IMR-90 (cell line): ENCODE measurements around the gene RDH12. TPM values are rescaled to one million over a fixed set of nuclear protein-coding genes. Genes with fewer than 3 reads are reported as not detected.

Source experiments
- ATAC-seq: fragments of 200-7000 bp; cut with Tn5 transposase; 2 replicates; pipeline ENCODE4 v1.9.1; 2020; ENCODE audit warnings: low read depth, mild to moderate bottlenecking, moderate library complexity
- BruUV-seq: library from RNA; stranded (reverse); fragments of 400-500 nt; replicated peaks from 2 replicates; lab custom pipeline; 2021; lab: Mats Ljungman, UMichigan
- CTCF ChIA-PET: fragments of 300-600 bp; formaldehyde crosslinking; extraction: SDS; loops from one replicate; lab custom pipeline; 2021; ENCODE audit warnings: antibody characterized with exemption; lab: Yijun Ruan, JAX
- POLR2A ChIA-PET: fragments of 300-600 bp; sonication (Branson Sonifier 250); formaldehyde crosslinking; loops from one replicate; lab custom pipeline; 2022; ENCODE audit warnings: antibody characterized with exemption; ENCODE audit not compliant: unreplicated experiment; lab: Charles Lee
- DNase-seq: peaks from one replicate; pipeline ENCODE4 v3.0.0; 2013
- H2AFZ ChIP-seq: replicated peaks from 2 replicates; pipeline ENCODE3; 2013; ENCODE audit warnings: low read length, mild to moderate bottlenecking; ENCODE audit not compliant: poor library complexity
- H2AK5ac ChIP-seq: 2 replicates; pipeline ENCODE4 v1.6.1; 2013; ENCODE audit warnings: low read depth, low read length, inconsistent platforms
- H2AK9ac ChIP-seq: replicated peaks from 2 replicates; pipeline ENCODE3; 2013; ENCODE audit warnings: mild to moderate bottlenecking, low read depth, low read length, moderate library complexity; ENCODE audit not compliant: poor library complexity
- H2BK120ac ChIP-seq: 2 replicates; pipeline ENCODE4 v1.6.1; 2013; ENCODE audit warnings: low read depth, low read length, inconsistent platforms
- H2BK15ac ChIP-seq: 3 replicates; pipeline ENCODE4 v1.6.1; 2013; ENCODE audit warnings: low read depth, low read length, inconsistent platforms
- H2BK20ac ChIP-seq: 2 replicates; pipeline ENCODE4 v1.6.1; 2013; ENCODE audit warnings: low read depth, mild to moderate bottlenecking, inconsistent platforms, low read length, moderate library complexity
- H2BK5ac ChIP-seq: 2 replicates; pipeline ENCODE4 v1.6.1; 2013; ENCODE audit warnings: mild to moderate bottlenecking, low read depth, low read length, inconsistent platforms; ENCODE audit not compliant: poor library complexity, severe bottlenecking
- H3K14ac ChIP-seq: replicated peaks from 2 replicates; pipeline ENCODE4 v1.6.1; 2013; ENCODE audit warnings: low read depth, low read length, inconsistent platforms
- H3K18ac ChIP-seq: 2 replicates; pipeline ENCODE4 v1.6.1; 2013; ENCODE audit warnings: low read depth, low read length, control low read depth
- H3K23ac ChIP-seq: 2 replicates; pipeline ENCODE4 v1.6.1; 2013; ENCODE audit warnings: low read depth, low read length, inconsistent platforms
- H3K27ac ChIP-seq: 2 replicates; pipeline ENCODE4 v1.5.1; 2013; ENCODE audit warnings: mild to moderate bottlenecking, control low read depth, low read length; ENCODE audit not compliant: insufficient read depth
- H3K27me3 ChIP-seq: 2 replicates; pipeline ENCODE4 v1.6.1; 2013; ENCODE audit warnings: low read length; ENCODE audit not compliant: control insufficient read depth, insufficient read depth
- H3K36me3 ChIP-seq: 2 replicates; pipeline ENCODE4 v1.6.1; 2013; ENCODE audit warnings: low read length, mixed read lengths; ENCODE audit not compliant: control insufficient read depth, insufficient read depth
- H3K4ac ChIP-seq: 2 replicates; pipeline ENCODE4 v1.6.1; 2013; ENCODE audit warnings: low read depth, low read length, inconsistent platforms
- H3K4me1 ChIP-seq: 2 replicates; pipeline ENCODE4 v1.6.1; 2013; ENCODE audit warnings: low read length, mixed read lengths; ENCODE audit not compliant: control insufficient read depth, insufficient read depth
- H3K4me2 ChIP-seq: 2 replicates; pipeline ENCODE4 v1.6.1; 2013; ENCODE audit warnings: low read depth, mild to moderate bottlenecking, control low read depth, low read length, moderate library complexity
- H3K4me3 ChIP-seq: 2 replicates; pipeline ENCODE4 v1.5.1; 2013; ENCODE audit warnings: low read depth, mild to moderate bottlenecking, control low read depth, low read length, moderate library complexity; ENCODE audit not compliant: insufficient read depth
- H3K56ac ChIP-seq: 2 replicates; pipeline ENCODE4 v1.6.1; 2013; ENCODE audit warnings: low read length, inconsistent platforms; ENCODE audit not compliant: insufficient read depth; ENCODE audit errors: extremely low read depth
- H3K79me1 ChIP-seq, 2 experiments: 2 replicates each; pipeline ENCODE4 v1.6.1; 2013; ENCODE audit warnings: low read length in 2 of 2, inconsistent platforms in 1 of 2, low read depth in 1 of 2
- H3K9ac ChIP-seq: 2 replicates; pipeline ENCODE4 v1.6.1; 2013; ENCODE audit warnings: low read depth, low read length, control low read depth
- H3K9me1 ChIP-seq: 2 replicates; pipeline ENCODE4 v1.6.1; 2013; ENCODE audit warnings: low read length, inconsistent platforms; ENCODE audit not compliant: insufficient read depth
- H3K9me3 ChIP-seq: 2 replicates; pipeline ENCODE4 v1.6.1; 2013; ENCODE audit warnings: low read length; ENCODE audit not compliant: control insufficient read depth, insufficient read depth
- H4K20me1 ChIP-seq: 2 replicates; pipeline ENCODE4 v1.6.1; 2013; ENCODE audit warnings: low read length, inconsistent platforms; ENCODE audit not compliant: insufficient read depth
- H4K5ac ChIP-seq: 2 replicates; pipeline ENCODE4 v1.6.1; 2013; ENCODE audit warnings: mild to moderate bottlenecking, low read depth, low read length, control low read depth
- H4K8ac ChIP-seq, 2 experiments: 2 replicates each; pipeline ENCODE4 v1.6.1; 2013; ENCODE audit warnings: low read depth in 2 of 2, low read length in 2 of 2, control low read depth in 1 of 2, inconsistent platforms in 1 of 2
- H4K91ac ChIP-seq: 2 replicates; pipeline ENCODE4 v1.6.1; 2013; ENCODE audit warnings: low read depth, low read length, inconsistent platforms; ENCODE audit not compliant: insufficient read depth
- BHLHE40 ChIP-seq: fragments of 150-350 bp; IDR thresholded peaks from 2 replicates; pipeline ENCODE4 v1.6.1; 2016; ENCODE audit warnings: mild to moderate bottlenecking, low read depth, low read length
- CEBPB ChIP-seq: IDR thresholded peaks from 2 replicates; pipeline ENCODE4 v1.6.1; 2012; ENCODE audit warnings: low read depth, low read length, improper control_type of control experiment
- CHD1 ChIP-seq: IDR thresholded peaks from 2 replicates; pipeline ENCODE4 v1.6.1; 2012; ENCODE audit warnings: low read depth, low read length, improper control_type of control experiment
- CTCF ChIP-seq: conservative IDR thresholded peaks from 2 replicates; pipeline ENCODE4 v1.5.1; 2012; ENCODE audit warnings: mild to moderate bottlenecking, low read depth, low read length, improper control_type of control experiment
- FOS ChIP-seq: fragments of 150-350 bp; IDR thresholded peaks from 2 replicates; pipeline ENCODE4 v1.6.1; 2016; ENCODE audit warnings: low read depth, low read length
- MAZ ChIP-seq: IDR thresholded peaks from 2 replicates; pipeline ENCODE4 v1.6.1; 2012; ENCODE audit warnings: low read depth, mild to moderate bottlenecking, low read length, improper control_type of control experiment, moderate library complexity, borderline replicate concordance
- MXI1 ChIP-seq: IDR thresholded peaks from 2 replicates; pipeline ENCODE4 v1.6.1; 2012; ENCODE audit warnings: low read depth, mild to moderate bottlenecking, low read length, moderate library complexity, borderline replicate concordance
- POLR2A ChIP-seq: IDR thresholded peaks from 2 replicates; pipeline ENCODE4 v1.6.1; 2012; ENCODE audit warnings: mild to moderate bottlenecking, low read depth, low read length
- RFX5 ChIP-seq: IDR thresholded peaks from 2 replicates; pipeline ENCODE4 v1.8.0; 2012; ENCODE audit warnings: low read depth, mild to moderate bottlenecking, low read length, moderate library complexity
- SMC3 ChIP-seq: fragments of 150-350 bp; IDR thresholded peaks from 2 replicates; pipeline ENCODE4 v1.6.1; 2016; ENCODE audit warnings: low read depth, mild to moderate bottlenecking, antibody characterized with exemption, low read length, moderate library complexity
- WGBS, 2 experiments: methylation state at CpG; one replicate each; pipeline versions ENCODE4 v1.1.5 to v1.1.7; 2013; ENCODE audit warnings: missing lambda C conversion rate in 2 of 2; ENCODE audit not compliant: insufficient read length in 1 of 2; ENCODE audit errors: extremely low coverage in 2 of 2; 5-methylcytosine and 5-hydroxymethylcytosine counted together
- dilution Hi-C: fragments of 300-500 bp; cut with HindIII; formaldehyde crosslinking; loops from one replicate; pipeline ENCODE4 v1.14.3; 2018; ENCODE audit warnings: low sequenced_read_pairs; ENCODE audit not compliant: unreplicated experiment
- in situ Hi-C: fragments of 300-500 bp; cut with MboI; formaldehyde crosslinking; loops from 3 replicates; pipeline ENCODE4 v1.14.3; 2019; ENCODE audit warnings: low sequenced_read_pairs, inconsistent platforms, mixed read lengths
- intact Hi-C: fragments of 100-400 bp; cut with micrococcal nuclease; formaldehyde crosslinking; loops from 2 replicates; pipeline ENCODE4 v1.10.0; 2022
- polyA plus RNA-seq, 3 experiments: library from polyadenylated mRNA; depleted of rRNA; stranded (reverse); fragments of >200 nt; gene quantifications; 2 replicates each; pipeline ENCODE4 v1.2.3, GENCODE V29; 2012; ENCODE audit warnings: low replicate concordance in 1 of 3
- total RNA-seq: library from RNA; depleted of rRNA; stranded (reverse); fragments of >200 nt; gene quantifications from 2 replicates; pipeline ENCODE4 v1.2.3, GENCODE V29; 2012

Gene RDH12
- total and polyA plus RNA-seq, 2 of the 4 experiments (the other 2 are of a cell fraction) = not detected

- H3K9me1 ChIP-seq = peaks cover 12% of the 10 kb centered on the region
- H3K4me1 ChIP-seq = peaks cover 3% of the 10 kb centered on the region; the same call in 1 of the 2 replicates
- H3K4me2 ChIP-seq = peak within 1 kb of the TSS; percentile 92
- peak within 1 kb of the TSS; percentile 78 for H3K4me3 ChIP-seq
- H4K91ac ChIP-seq = peak within 1 kb of the TSS; percentile 91
- peaks cover 24 to 65% of the 10 kb centered on the region in 2 experiments for H3K79me1 ChIP-seq
- DNase-seq = peak; percentile 65
- dilution Hi-C loops (no loop called here), intact Hi-C loops (no loop called here), in situ Hi-C loops (no loop called here)
- H2AK9ac ChIP-seq = peak within 1 kb of the TSS; percentile 88
- H2AK5ac ChIP-seq = peak within 1 kb of the TSS; percentile 89; the same call in 1 of the 2 replicates
- H3K4ac ChIP-seq = peak within 1 kb of the TSS; percentile 93
- POLR2A ChIA-PET = interaction anchor here (0.6 kb wide), 1 partner anchor 41 kb away, joined by 4 read pairs; no protein-coding TSS in a partner anchor
- peaks cover 28% of the 10 kb centered on the region for H4K20me1 ChIP-seq
- H2BK120ac ChIP-seq = peak within 1 kb of the TSS; percentile 80; the same call in 1 of the 2 replicates
- peak within 1 kb of the TSS; percentile 82 for H4K5ac ChIP-seq
- no peaks in the 10 kb centered on the region for H3K9me3 ChIP-seq
- no peak within 1 kb of the TSS for H2BK20ac ChIP-seq
- no peaks in the 10 kb centered on the region for H3K27me3 ChIP-seq
- peak within 1 kb of the TSS; percentile 100 for H2AFZ ChIP-seq
- H3K27ac ChIP-seq = peak within 1 kb of the TSS; percentile 97
- H3K36me3 ChIP-seq = peaks cover 7% of the 10 kb centered on the region
- peak; percentile 94 for ATAC-seq
- peak within 1 kb of the TSS; percentile 86; the same call in 1 of the 2 replicates for H3K56ac ChIP-seq
- H3K14ac ChIP-seq = peak within 1 kb of the TSS; percentile 95
- TF ChIP-seq POLR2A (peak; percentile 78), MAZ (peak; percentile 8; the same call in 1 of the 2 replicates), FOS (no peak), CTCF (peak; percentile 25; the same call in 1 of the 2 replicates), BHLHE40 (peak; percentile 19; the same call in 1 of the 2 replicates), RFX5 (no peak), CHD1 (no peak), CEBPB (no peak), MXI1 (peak; percentile 54; the same call in 1 of the 2 replicates), SMC3 (peak; percentile 24; the same call in 1 of the 2 replicates)
- CTCF ChIA-PET = interaction anchor here (1.1 kb wide), 1 partner anchor 11 kb away, joined by 7 read pairs; no protein-coding TSS in a partner anchor
- H2BK15ac ChIP-seq = 0 out of 3 replicates have a peak within 1 kb of the TSS, but pooled peaks have one; percentile 50
- 2% methylated on average over 51 of the region's 87 CpGs; no CpG with 5 or more reads in 1 of the 2 experiments for WGBS, 2 experiments
- H2BK5ac ChIP-seq = peak within 1 kb of the TSS; percentile 97
- peak within 1 kb of the TSS; percentile 85 to 98 for H4K8ac ChIP-seq
- H3K9ac ChIP-seq = peak within 1 kb of the TSS; percentile 87
- peak within 1 kb of the TSS; percentile 84 for H3K18ac ChIP-seq
- H3K23ac ChIP-seq = peak within 1 kb of the TSS; percentile 87
- no TSS peak for BruUV-seq
Measured at GRCh38 chr14:67674480-67675218, 27.0 kb upstream of the RDH12 start, which contains the start of gene VTI1B. Gene VTI1B, minus strand, starts transcription at chr14:67674632. Its CDS starts 143 bp downstream, at chr14:67674489.
